HepG2 (cell line): ENCODE measurements around the gene HEXIM1. TPM values are rescaled to one million over a fixed set of nuclear protein-coding genes. Genes with fewer than 3 reads are reported as not detected.

ENCODE experiments used
- CBX1 ChIP-seq: IDR thresholded peaks from one replicate; pipeline ENCODE4 v1.6.1; 2016; ENCODE audit warnings: antibody characterized with exemption, low read depth
- MTA3 ChIP-seq: sonication (generic); formaldehyde crosslinking; IDR thresholded peaks from 2 replicates; pipeline ENCODE4 v1.4.0; 2020; ENCODE audit warnings: missing genetic modification reagents
- NBN ChIP-seq: fragments of 450-650 bp; conservative IDR thresholded peaks from 2 replicates; pipeline ENCODE4 v1.6.1; 2017
- SOX5 ChIP-seq: IDR thresholded peaks from 2 replicates; pipeline ENCODE4 v1.6.1; 2016; ENCODE audit warnings: borderline replicate concordance
- STAG1 ChIP-seq: sonication (generic); formaldehyde crosslinking; IDR thresholded peaks from 2 replicates; pipeline ENCODE4 v1.4.0; 2020; ENCODE audit warnings: missing genetic modification reagents
- ZBTB39 ChIP-seq: sonication (generic); formaldehyde crosslinking; IDR thresholded peaks from 2 replicates; pipeline ENCODE4 v1.5.0; 2020; ENCODE audit warnings: missing genetic modification reagents
- ZFP82 ChIP-seq: sonication (generic); formaldehyde crosslinking; IDR thresholded peaks from 2 replicates; pipeline ENCODE4 v1.5.1; 2020; ENCODE audit warnings: mild to moderate bottlenecking, missing genetic modification reagents, borderline replicate concordance
- ZNF280D ChIP-seq: sonication (generic); formaldehyde crosslinking; IDR thresholded peaks from 2 replicates; pipeline ENCODE4 v1.5.1; 2020; ENCODE audit warnings: mild to moderate bottlenecking, missing genetic modification reagents
- ZNF451 ChIP-seq: sonication (generic); formaldehyde crosslinking; IDR thresholded peaks from 2 replicates; pipeline ENCODE4 v1.5.0; 2020; ENCODE audit warnings: mild to moderate bottlenecking, missing genetic modification reagents
- ZNF501 ChIP-seq: sonication (generic); formaldehyde crosslinking; IDR thresholded peaks from 2 replicates; pipeline ENCODE4 v1.5.1; 2020; ENCODE audit warnings: mild to moderate bottlenecking, moderate library complexity, missing genetic modification reagents
- ZNF746 ChIP-seq: sonication (generic); formaldehyde crosslinking; IDR thresholded peaks from 2 replicates; pipeline ENCODE4 v1.8.0; 2022; ENCODE audit warnings: mild to moderate bottlenecking, missing genetic modification reagents
- ZNF792 ChIP-seq: IDR thresholded peaks from 2 replicates; pipeline ENCODE4 v1.6.1; 2016
- polyA plus RNA-seq, 8 experiments: library from polyadenylated mRNA; depleted of rRNA in 3 of 8; stranded (reverse) in 7 of 8; unstranded in 1 of 8; fragments of >200 nt; fragmentation: Illumina TruSeq in 4 of 8; extraction: Trizol in 4 of 8; gene quantifications; 2 replicates each; pipeline versions ENCODE4 v1.2.1 to v1.2.3, GENCODE V29; 2011 to 2016; ENCODE audit warnings: low read depth in 4 of 8, missing spikeins in 1 of 8, mixed read lengths in 1 of 8; ENCODE audit not compliant: insufficient read depth in 1 of 8
- total RNA-seq, 5 experiments: library from RNA; depleted of rRNA; stranded (reverse); fragments of >200 nt; fragmentation: Illumina TruSeq; extraction: Trizol; gene quantifications; 2 replicates each; pipeline ENCODE4 v1.2.3, GENCODE V29; 2016; ENCODE audit warnings: low read depth in 1 of 5
- TF ChIP-seq, protein P1 (sequence below): sonication (generic); formaldehyde crosslinking; IDR thresholded peaks from 2 replicates; pipeline ENCODE4 v1.4.0; 2020; ENCODE audit warnings: missing genetic modification reagents, borderline replicate concordance
- TF ChIP-seq, protein P2 (sequence below): fragments of 450-650 bp; IDR thresholded peaks from 2 replicates; pipeline ENCODE4 v1.6.1; 2016

Gene HEXIM1
- total and polyA plus RNA-seq, 2 of the 13 experiments (the other 11 are each of a cell fraction or from before 2014, with no cell fraction given) = 10.5 to 16.6 TPM

GRCh38 chr17:45123930-45124796 lies 24.1 kb upstream of the HEXIM1 start (continued):
- TF ChIP-seq, protein P1, sequence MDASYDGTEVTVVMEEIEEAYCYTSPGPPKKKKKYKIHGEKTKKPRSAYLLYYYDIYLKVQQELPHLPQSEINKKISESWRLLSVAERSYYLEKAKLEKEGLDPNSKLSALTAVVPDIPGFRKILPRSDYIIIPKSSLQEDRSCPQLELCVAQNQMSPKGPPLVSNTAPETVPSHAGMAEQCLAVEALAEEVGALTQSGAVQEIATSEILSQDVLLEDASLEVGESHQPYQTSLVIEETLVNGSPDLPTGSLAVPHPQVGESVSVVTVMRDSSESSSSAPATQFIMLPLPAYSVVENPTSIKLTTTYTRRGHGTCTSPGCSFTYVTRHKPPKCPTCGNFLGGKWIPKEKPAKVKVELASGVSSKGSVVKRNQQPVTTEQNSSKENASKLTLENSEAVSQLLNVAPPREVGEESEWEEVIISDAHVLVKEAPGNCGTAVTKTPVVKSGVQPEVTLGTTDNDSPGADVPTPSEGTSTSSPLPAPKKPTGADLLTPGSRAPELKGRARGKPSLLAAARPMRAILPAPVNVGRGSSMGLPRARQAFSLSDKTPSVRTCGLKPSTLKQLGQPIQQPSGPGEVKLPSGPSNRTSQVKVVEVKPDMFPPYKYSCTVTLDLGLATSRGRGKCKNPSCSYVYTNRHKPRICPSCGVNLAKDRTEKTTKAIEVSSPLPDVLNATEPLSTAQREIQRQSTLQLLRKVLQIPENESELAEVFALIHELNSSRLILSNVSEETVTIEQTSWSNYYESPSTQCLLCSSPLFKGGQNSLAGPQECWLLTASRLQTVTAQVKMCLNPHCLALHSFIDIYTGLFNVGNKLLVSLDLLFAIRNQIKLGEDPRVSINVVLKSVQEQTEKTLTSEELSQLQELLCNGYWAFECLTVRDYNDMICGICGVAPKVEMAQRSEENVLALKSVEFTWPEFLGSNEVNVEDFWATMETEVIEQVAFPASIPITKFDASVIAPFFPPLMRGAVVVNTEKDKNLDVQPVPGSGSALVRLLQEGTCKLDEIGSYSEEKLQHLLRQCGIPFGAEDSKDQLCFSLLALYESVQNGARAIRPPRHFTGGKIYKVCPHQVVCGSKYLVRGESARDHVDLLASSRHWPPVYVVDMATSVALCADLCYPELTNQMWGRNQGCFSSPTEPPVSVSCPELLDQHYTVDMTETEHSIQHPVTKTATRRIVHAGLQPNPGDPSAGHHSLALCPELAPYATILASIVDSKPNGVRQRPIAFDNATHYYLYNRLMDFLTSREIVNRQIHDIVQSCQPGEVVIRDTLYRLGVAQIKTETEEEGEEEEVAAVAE (CRISPR knock-in tag) = no peak; the same call in 1 of the 2 replicates
- TF ChIP-seq NBN (no peak), STAG1 (CRISPR knock-in tag) (no peak), ZNF501 (CRISPR knock-in tag) (peak; percentile 68), ZNF451 (peak; percentile 92), SOX5 (CRISPR knock-in tag) (peak; percentile 14), ZBTB39 (CRISPR knock-in tag) (no peak), ZNF280D (CRISPR knock-in tag) (no peak), MTA3 (CRISPR knock-in tag) (no peak), ZNF746 (no peak), ZFP82 (CRISPR knock-in tag) (peak; percentile 61; the same call in 1 of the 2 replicates), ZNF792 (no peak), CBX1 (peak; percentile 42)
- TF ChIP-seq, protein P2, sequence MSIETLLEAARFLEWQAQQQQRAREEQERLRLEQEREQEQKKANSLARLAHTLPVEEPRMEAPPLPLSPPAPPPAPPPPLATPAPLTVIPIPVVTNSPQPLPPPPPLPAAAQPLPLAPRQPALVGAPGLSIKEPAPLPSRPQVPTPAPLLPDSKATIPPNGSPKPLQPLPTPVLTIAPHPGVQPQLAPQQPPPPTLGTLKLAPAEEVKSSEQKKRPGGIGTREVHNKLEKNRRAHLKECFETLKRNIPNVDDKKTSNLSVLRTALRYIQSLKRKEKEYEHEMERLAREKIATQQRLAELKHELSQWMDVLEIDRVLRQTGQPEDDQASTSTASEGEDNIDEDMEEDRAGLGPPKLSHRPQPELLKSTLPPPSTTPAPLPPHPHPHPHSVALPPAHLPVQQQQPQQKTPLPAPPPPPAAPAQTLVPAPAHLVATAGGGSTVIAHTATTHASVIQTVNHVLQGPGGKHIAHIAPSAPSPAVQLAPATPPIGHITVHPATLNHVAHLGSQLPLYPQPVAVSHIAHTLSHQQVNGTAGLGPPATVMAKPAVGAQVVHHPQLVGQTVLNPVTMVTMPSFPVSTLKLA = no peak
